ENCODE measurements around the gene VPS13D.

- TF ChIP-seq CTCF (IDR thresholded peaks at IDR 0.05) (no peak), EP300 (IDR thresholded peaks at IDR 0.05) (no peak), POLR2A (IDR thresholded peaks at IDR 0.05) (no peak)
These were observed 209.2 kb downstream of the VPS13D start for GRCh38 chr1:12439073-12439472.

All from ovary (tissue), 3 donors.